K562 (cell line): ENCODE measurements around the gene IL4I1. TPM values are rescaled to one million over a fixed set of nuclear protein-coding genes. Genes with fewer than 3 reads are reported as not detected.
A peak's percentile ranks its signal among the peaks of the same experiment; 100 is the strongest.

Experiments used
- BRF1 ChIP-seq: IDR thresholded peaks from 3 replicates; pipeline ENCODE4 v1.6.1; 2011; ENCODE audit warnings: borderline replicate concordance, mild to moderate bottlenecking; ENCODE audit not compliant: insufficient read length; ENCODE audit errors: extremely low read depth
- CEBPB ChIP-seq: fragments of 450-650 bp; IDR thresholded peaks from 2 replicates; pipeline ENCODE4 v1.6.1; 2016; ENCODE audit warnings: missing genetic modification characterization, missing compliant biosample characterization
- ESRRA ChIP-seq: fragments of 450-650 bp; IDR thresholded peaks from 2 replicates; pipeline ENCODE4 v1.6.1; 2014; ENCODE audit warnings: low read depth, mild to moderate bottlenecking, moderate library complexity, borderline replicate concordance
- HINFP ChIP-seq: fragments of 450-650 bp; conservative IDR thresholded peaks from 2 replicates; pipeline ENCODE4 v1.6.1; 2016; ENCODE audit warnings: missing genetic modification characterization, low read depth, mild to moderate bottlenecking, control low read depth, missing compliant biosample characterization
- HOXB6 ChIP-seq: fragments of 250-450 bp; sonication (Bioruptor Pico); IDR thresholded peaks from 2 replicates; pipeline ENCODE4 v1.5.1; 2022; ENCODE audit warnings: mild to moderate bottlenecking, borderline replicate concordance
- KDM5B ChIP-seq: fragments of 200-600 bp; sonication (generic); IDR thresholded peaks from 2 replicates; pipeline ENCODE4 v1.6.1; 2012; ENCODE audit warnings: low read depth, mild to moderate bottlenecking, moderate library complexity, low read length, control low read depth, inconsistent platforms; ENCODE audit not compliant: insufficient replicate concordance
- LARP7 ChIP-seq: fragments of 450-650 bp; IDR thresholded peaks from 2 replicates; pipeline ENCODE4 v1.6.1; 2016
- RBM25 ChIP-seq: fragments of 200-400 bp; formaldehyde crosslinking; IDR thresholded peaks from 2 replicates; pipeline ENCODE4 v1.6.1; 2018; ENCODE audit warnings: low read length, low read depth, moderate library complexity; ENCODE audit not compliant: severe bottlenecking
- TAL1 ChIP-seq: fragments of 450-650 bp; IDR thresholded peaks from 2 replicates; pipeline ENCODE4 v1.6.1; 2016; ENCODE audit warnings: mild to moderate bottlenecking
- TCF15 ChIP-seq: fragments of 250-450 bp; sonication (Bioruptor Pico); IDR thresholded peaks from 2 replicates; pipeline ENCODE4 v1.8.0; 2022; ENCODE audit warnings: moderate library complexity, mild to moderate bottlenecking, inconsistent platforms
- TFAM ChIP-seq: fragments of 250-450 bp; sonication (Bioruptor Pico); conservative IDR thresholded peaks from 2 replicates; pipeline ENCODE4 v1.5.0; 2021; ENCODE audit warnings: mild to moderate bottlenecking, moderate library complexity
- TRIM28 ChIP-seq: fragments of 450-650 bp; IDR thresholded peaks from 2 replicates; pipeline ENCODE4 v1.6.1; 2017
- ZNF143 ChIP-seq: sonication (generic); formaldehyde crosslinking; IDR thresholded peaks from 2 replicates; pipeline ENCODE4 v1.9.0; 2022; ENCODE audit warnings: mild to moderate bottlenecking, missing genetic modification reagents
- ZNF174 ChIP-seq: fragments of 250-450 bp; sonication (Bioruptor Pico); IDR thresholded peaks from 2 replicates; pipeline ENCODE4 v1.4.0; 2020; ENCODE audit warnings: mild to moderate bottlenecking
- ZNF316 ChIP-seq: fragments of 450-650 bp; IDR thresholded peaks from 2 replicates; pipeline ENCODE4 v1.6.1; 2016
- ZNF324 ChIP-seq: fragments of 250-450 bp; sonication (Bioruptor Pico); IDR thresholded peaks from 2 replicates; pipeline ENCODE4 v1.4.0; 2020; ENCODE audit warnings: mild to moderate bottlenecking
- ZNF518B ChIP-seq: fragments of 250-450 bp; sonication (Bioruptor Pico); IDR thresholded peaks from 2 replicates; pipeline ENCODE4 v1.5.0; 2021; ENCODE audit warnings: mild to moderate bottlenecking, moderate library complexity
- ZNF592 ChIP-seq: fragments of 450-650 bp; IDR thresholded peaks from 2 replicates; pipeline ENCODE4 v1.6.1; 2017; ENCODE audit warnings: antibody characterized with exemption, mild to moderate bottlenecking
- polyA plus RNA-seq, 8 experiments: library from polyadenylated mRNA; depleted of rRNA in 4 of 8; stranded (reverse) in 5 of 8; unstranded in 3 of 8; fragments of >200 nt; fragmentation: Nextera tagmentation in 2 of 8; fragmentation: Illumina TruSeq in 1 of 8; extraction: Ambion mirVana in 2 of 8; extraction: Trizol in 1 of 8; gene quantifications; 2 replicates each; pipeline versions ENCODE4 v1.2.1 to v1.2.3, GENCODE V29; 2011 to 2014; ENCODE audit warnings: inconsistent platforms in 1 of 8, missing spikeins in 1 of 8
- total RNA-seq, 7 experiments: library from RNA; depleted of rRNA in 6 of 7; stranded (reverse); fragments of >200 nt in 6 of 7; fragmentation: Illumina TruSeq in 2 of 7; extraction: Trizol in 2 of 7; gene quantifications; 2 replicates each; pipeline versions ENCODE4 v1.2.1 to v1.2.3, GENCODE V29; 2011 to 2021; ENCODE audit warnings: low replicate concordance in 1 of 7

IL4I1 gene
- total and polyA plus RNA-seq, 9 of the 15 experiments (the other 6 are each of a cell fraction or from before 2014, with no cell fraction given): 0.06 to 0.95 (median 0.43) TPM; not detected in 2

- TF ChIP-seq ZNF592 (0 out of 2 replicates have a peak, but pooled peaks have one; percentile 23), LARP7 (no peak), ZNF143 (CRISPR knock-in tag) (no peak), TAL1 (no peak), ZNF324 (CRISPR knock-in tag) (no peak), ESRRA (no peak), HOXB6 (CRISPR knock-in tag) (no peak), HINFP (no peak), RBM25 (peak; percentile 82), KDM5B (no peak), ZNF174 (CRISPR knock-in tag) (no peak), ZNF518B (no peak), ZNF316 (peak; percentile 78), TCF15 (CRISPR knock-in tag) (no peak), TFAM (CRISPR knock-in tag) (no peak), BRF1 (no peak), CEBPB (no peak), TRIM28 (0 out of 2 replicates have a peak, but pooled peaks have one; percentile 35)
Measured at GRCh38 chr19:49848938-49849337, 47.7 kb downstream of the IL4I1 start (continued).
